Measurements from ENCODE around the gene MXRA7.

Gene MXRA7

DNA sequence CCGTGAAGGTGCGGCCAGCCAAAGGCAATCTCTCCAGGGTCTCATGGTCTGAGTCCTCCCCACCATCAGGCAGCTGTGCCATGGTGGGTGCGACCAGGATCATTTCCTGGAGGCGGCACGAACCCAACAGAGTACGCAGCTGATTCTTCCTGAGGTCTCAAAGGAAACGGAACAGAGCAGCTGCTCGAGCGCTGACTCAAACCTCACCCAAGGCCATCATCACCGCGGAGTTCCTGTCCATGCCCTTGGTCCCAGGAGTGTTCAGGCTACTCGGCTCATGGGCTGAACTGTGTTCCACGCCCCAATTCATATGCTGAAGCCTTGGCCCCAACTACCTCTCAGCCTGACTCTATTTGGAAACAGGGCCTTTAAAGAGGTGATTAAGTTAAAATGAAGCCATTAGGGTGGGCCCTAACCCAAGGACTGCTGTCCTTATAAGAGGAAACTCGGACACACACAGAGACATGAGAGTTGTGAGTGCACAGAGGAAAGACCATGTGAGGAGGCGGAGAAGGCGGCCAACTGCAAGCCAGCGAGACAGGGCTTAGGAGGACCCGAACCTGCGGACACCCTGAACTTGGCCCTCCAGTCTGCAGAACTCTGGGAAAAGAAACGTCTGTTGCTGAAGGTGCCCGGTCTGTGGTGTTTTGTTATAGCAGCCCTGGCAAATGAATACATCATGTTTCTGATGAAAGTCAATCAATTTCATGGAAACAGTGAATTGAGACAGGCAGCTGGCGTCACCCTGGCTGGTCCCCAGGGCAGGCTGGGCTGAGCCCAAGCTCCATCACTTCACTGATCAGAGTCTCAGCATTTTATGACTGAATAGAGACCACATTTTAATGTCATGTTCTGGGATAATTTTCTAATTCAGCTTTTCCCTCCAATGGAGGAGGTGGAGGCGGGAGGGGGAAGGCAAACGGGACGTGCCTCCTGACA lies 13.7 kb downstream of the MXRA7 start:
- DNase-seq (ENCODE audit: low read depth in 3 of 3) = no peak

DNA sequence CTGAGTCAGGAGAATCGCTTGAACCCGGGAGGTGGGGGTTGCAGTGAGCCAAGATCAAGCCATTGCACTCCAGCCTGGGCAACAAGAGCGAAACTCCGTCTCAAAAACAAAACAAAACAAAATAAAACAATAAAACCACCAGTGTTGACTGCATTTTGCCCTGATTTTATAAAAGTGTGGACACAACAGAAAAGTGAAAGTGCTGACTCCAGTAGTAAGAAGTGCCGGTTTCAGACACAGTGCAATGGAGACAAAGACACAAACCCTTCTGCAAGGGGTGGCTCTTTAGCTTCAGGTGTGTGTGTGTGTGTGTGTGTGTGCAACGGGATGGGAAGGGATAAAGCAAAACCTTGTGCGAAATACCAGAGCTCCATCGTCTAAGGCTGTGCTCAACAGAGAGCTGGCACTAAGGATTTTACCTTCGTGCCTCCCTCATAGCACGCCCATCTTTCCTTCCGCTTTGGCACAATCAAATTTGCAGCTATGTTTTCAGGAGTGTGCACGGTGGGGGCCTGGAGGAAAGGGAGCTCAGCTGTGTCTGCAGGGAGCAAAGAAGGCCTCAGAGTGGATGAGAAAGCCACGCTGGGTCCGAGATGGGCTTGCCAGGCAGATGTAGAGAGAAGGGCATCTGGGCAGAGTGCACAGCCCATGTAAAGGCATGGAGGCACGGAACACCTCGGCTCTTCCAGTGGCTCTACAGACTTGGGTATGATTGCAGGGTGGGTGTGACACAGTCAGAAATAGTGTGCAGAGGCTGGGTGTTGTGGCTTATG lies 15.5 kb downstream of the MXRA7 start:
- no peak for DNase-seq (ENCODE audit: low read depth in 3 of 3)

DNA sequence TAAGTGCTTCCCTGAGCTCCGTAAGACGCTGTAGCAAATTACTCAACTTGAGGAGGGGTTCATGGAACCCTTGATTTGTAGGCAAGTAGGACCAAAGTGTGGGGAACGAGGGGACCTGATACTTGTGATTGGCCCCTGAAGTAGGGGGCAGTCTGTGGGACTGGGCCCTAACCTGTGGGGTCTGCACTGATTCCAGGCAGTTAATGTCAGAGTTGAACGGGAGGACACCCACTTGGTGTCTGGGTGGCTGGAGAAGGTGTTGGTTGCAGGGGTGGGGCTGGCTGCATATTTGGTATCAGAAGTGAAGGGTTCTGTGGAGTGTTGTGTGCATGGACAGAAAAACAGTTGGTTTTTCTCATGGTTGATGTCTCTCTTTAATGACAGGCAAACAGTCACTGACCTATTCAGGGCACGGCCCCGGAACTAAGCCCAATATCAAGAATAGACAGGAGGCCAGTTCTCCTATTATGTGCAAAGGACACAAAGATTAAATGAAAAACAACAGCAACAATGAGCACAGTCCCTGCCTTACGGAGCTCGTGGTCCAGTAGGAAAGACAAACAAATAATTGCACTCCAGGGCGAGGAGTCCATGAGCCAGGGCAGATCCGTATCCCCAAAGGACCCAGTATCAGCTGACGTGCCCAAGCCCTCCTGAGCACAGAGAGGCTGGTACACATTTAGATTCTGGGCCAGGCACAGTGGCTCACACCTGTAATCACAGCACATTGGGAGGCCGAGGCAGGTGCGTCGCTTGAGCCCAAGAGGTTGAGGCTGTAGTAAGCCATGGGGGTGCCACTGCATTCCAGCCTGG lies 19.2 kb downstream of the MXRA7 start:
- no peak for DNase-seq (ENCODE audit: low read depth in 3 of 3)

DNA sequence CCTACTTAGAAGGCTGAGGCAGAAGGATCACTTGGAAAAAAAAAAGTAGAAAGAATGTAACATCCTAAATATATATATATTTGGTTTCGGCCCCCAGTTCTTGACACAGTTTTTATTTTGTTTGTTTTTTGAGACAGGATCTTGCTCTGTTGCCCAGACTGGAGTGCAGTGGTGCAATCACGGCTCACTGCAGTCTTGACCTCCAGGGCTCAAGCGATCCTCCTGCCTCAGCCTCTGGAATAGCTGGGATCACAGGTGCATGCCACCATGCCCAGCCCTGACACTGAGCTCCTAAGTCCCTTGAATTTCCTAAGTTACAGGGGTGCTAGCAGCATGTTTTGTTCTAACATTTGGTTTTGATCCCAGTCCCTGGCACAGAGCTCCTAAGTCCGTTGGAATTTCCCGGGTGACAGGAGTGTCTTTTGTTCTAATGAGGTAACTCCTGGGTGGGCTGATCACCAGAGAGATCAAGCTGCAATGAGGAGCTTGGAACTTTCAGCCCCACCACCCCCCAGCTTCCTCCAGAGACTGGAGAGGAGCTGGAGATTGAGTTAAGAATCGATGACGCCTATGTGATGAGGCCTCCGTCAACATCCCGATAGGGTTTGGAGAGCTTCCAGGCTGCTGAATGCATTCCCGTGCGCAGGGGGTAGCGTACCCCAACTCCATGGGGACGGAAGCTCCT lies 20.0 kb downstream of the MXRA7 start:
- no peak for DNase-seq (ENCODE audit: low read depth in 3 of 3)

DNA sequence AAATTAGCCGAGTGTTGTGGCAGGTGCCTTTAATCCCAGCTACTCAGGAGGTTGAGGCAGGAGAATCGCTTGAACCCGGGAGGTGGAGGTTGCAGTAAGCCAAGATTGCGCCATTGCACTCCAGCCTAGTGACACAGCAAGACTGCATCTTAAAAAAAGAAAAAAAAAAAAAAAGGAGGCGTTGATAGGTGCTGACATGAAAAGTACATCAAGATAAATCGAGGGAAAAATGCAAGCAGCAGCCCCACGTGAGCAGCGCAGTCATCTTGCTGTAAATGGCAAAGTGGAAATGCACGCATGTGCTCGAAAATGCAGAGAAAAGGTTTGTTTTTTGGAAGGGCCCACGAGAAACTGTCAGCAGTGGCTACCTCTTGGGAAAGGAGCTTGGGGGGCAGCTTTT lies 20.9 kb downstream of the MXRA7 start:
- DNase-seq (ENCODE audit: low read depth in 3 of 3) = no peak

DNA sequence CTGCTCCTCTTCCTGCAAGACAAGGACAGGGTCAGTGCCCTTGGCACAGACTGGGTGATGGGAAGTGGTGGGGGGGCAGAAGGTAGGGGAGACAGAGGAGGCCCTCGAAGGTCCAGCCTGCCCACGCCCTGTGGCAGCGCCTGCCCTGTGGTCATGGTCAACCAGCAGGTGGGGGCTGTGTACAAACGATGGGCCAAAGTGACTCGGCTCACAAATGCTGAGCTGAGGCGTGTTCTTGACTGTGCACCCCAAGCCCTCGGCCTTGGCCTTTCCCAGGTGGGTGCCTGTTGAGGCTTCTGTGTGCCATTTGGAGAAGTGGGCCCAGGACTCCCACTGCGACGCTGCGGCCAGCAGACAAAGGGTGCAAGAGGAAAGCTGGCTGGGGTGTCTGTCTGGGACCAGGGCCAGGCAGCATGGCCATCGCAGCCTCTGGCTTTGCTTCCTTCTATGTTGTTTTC lies 22.6 kb downstream of the MXRA7 start:
- DNase-seq (ENCODE audit: low read depth in 3 of 3) = no peak

DNA sequence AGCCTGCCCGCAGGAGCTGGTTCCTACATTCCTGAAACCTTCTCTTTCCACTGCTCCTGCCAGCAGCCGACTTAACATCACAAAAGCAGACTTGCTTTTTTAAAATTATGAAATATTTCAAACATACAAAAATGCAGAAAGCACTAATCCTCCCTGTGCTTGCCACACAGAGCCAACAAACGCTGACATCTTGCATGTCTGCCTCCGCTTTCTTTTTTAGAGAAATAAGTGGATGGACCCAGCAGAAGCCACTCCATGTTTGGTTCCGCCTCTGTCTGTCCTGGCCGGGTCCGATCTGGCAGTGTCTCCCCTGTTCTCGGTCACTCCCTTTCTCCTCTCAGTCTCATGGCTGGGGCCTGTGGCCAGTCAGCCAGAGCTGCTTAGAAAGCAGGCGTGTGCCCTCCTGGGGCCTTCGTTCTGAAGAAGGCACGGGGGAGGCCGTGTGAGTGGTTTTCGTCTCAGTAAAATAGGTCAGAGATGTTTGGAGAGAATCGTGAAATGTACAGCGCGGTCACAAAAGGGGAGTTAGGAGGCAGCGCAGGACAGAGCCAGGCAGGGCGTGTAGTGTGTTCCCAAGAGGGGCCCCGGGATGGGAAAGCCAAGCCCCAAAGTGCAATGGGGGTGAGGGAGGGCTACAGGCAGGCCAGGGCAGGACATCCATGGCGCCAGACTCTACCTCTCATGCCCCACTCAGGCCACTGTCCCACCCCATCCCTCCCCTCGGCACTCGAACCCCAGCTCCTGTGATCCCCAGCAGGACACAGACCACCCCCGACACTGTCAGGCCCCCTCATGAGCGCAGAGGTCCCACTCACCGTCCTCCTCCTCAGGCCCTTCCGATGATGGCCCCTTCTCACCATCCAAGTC lies 23.2 kb downstream of the MXRA7 start:
- DNase-seq (ENCODE audit: low read depth in 3 of 3) = no peak

DNA sequence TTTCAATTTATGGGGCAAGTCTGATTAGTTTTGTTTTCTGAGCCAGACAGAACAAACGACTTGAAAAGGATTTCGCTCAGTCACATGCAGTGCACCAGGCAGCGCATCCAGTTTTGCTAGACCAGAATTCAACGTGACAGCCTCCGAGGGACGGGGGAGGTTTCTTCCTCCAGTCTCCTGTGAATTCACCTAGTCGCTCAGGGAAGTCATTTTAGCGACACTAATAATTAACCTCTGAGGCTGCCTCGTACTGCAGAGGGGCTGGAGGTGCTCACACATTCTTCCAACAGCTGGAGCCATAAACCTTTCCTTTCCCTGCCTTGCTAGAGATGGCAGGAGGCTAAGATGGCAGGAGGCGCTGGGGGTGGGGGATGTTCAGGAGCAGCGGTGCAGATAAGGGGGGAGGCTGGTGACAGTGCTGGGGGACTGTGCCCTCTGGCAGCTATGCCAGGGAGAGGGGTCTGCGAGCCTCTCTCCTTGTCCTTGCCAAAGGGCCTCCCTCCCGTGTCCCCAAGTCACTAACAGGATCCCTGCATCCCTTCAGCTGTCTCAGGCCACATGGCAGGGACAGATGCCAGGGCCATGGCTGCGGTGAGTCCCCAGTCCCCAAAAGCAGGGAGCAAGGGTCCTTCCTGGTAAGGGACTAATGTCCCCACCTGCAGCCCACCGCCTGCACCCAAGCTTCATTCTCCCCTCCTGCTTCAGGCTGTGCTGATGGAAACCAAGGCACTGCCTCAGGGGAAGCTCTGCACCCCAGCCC lies 24.0 kb downstream of the MXRA7 start:
- no peak for DNase-seq (ENCODE audit: low read depth in 3 of 3)

DNA sequence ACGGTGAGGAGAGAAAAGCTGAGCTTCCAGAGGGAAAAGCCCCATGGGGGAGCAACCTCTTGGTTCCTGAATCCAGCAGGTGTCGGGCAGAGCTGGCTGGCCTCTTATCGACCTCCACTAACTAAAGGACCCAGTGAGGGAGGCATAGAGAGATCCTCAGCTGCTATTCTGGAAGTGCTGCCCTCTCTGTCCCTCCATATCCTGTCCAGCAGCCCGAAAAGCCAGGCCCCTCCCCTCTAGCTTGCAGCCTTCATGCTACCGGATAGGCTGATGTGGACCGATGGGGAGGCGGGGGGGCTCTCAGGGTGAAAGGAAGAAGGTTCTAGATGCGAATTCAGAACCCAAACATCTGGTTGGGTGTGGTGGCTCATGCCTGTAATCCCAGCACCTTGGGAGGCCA lies 24.9 kb downstream of the MXRA7 start:
- no peak for DNase-seq (ENCODE audit: low read depth in 3 of 3)

DNA sequence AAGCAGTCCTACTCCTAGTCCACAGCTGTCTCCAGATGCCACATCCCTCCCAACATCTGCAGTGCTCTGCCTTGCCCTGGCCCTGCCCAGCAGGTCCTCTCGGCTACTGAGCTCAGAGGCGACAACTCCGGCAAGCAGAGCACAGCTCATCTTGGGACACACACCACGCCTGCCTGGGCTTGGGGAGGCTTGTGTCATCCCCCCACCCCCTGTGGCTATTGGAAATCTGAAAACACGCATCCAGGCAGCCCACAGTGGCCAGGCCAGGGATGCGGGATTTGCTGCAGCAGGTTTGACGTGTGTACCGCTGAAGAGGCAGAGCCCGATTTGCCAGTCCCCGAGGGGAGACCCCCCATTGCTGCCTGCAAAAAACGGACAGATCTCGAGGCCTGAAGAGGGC lies 25.4 kb downstream of the MXRA7 start:
- no peak for DNase-seq (ENCODE audit: low read depth in 3 of 3)

DNA sequence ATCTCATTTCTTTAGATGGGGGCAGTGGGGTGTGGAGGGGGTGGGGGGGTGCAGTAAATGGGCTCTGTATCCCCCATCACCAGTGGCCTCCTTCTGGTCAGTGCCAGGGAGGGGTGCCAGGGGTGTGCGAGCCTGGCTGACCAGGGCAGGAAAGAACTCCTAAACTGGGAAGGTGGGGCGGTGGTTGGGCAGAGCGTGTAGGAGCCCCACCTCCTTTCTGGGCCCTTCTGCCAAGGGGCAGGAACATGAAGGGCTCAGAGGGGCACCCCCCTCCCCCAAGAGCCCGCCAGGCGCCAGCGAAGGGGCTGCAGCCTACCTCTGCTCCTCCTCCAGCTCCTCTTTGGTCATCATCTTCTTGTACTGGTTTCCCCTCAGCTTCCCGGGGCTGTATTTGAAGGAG lies 26.0 kb downstream of the MXRA7 start:
- no peak for DNase-seq (ENCODE audit: low read depth in 3 of 3)

DNA sequence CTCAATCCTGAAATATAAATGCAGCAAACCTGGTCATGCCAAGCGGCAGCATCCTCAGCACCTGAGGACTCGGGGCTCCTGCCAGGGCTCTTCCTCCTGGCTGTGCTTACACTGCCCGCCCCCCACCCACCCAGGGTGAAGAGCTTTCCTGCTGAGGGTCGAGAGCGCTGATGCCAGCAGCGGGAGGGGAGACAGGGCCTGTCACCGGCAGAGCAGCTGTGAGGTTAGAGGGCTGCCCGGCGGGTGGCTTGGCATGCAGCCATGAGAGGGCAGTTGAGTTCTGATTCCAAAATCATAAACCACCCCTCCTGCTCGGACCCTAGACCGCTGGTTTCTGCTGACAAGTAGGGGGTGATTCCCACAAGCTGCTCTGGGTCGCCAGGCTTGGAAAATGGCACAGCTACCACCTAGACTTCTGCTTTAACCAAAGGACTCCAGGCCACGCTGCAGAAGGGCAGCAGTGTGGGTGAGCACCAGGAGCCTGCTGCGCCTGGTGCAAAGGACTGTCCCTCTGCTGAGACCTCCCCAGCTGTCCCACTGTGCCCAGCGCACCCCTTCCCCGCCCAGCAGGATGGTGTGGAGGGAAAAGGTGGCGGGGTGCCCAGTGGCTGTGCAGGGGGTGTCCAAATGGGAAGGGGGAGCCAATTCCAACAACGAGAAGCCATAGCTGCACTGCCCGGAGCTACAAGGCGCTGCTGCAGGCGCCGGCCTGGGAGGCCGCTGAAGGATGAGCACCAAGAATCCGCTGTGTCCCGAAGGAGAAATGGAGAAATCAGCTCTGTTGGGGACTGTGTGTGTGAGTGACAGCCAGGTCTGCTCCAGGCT lies 26.6 kb downstream of the MXRA7 start:
- no peak for DNase-seq (ENCODE audit: low read depth in 3 of 3)

DNA sequence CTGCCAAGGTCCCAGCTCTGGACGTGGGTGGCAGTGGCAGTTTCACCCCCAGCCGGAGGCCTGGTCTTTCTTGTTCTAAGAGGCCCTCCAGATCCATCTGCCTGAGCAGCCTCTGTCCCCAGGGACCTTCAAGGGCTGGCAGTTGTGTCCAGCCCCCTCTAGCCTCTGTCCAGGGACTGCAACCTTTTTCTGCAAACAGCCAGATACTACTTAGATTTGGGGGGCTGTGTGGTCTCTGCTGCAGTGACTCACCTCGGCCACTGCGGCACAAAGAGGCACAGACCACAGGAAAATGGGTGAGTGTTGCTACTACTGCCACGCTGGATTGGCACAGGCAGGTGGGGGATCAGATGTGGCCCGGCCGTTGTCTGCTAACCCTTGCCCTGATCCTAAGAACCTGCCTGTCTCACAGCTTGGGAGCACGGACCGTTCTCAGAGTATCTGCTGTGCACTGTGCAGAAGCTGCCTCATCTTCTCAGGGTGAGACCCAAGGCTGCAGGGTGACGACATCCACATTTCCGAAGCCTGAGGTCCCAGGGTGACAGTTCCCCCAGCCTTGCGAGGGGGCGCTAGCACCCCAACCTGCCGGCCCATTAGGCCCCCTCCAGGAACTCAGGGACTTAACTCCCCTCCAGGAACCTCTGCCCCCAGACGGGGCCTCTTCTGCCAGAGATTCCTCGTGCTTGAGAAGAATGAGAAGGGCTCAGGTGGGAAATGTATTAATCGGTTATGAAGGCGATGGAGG lies 27.6 kb downstream of the MXRA7 start:
- no peak for DNase-seq (ENCODE audit: low read depth in 3 of 3)

DNA sequence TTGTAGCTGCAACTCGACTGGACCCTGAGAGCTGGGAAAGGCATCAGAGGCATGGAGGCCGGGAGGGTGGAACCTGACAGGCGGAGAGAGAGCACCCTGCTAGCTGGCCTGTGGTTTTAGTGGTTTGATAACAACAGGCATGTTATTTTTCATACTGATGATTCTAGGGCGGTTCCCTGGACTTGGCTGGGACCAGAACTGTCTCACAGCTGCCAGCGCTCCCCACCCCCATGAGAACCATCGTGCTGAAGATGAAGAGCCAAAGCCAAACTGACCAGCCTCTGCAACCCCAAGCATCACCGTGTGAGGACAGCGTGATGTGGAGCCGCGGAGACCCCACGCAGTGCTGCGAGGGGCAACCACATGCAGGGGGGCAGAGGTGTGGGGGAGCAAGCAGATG lies 28.5 kb downstream of the MXRA7 start:
- no peak for DNase-seq (ENCODE audit: low read depth in 3 of 3)

DNA sequence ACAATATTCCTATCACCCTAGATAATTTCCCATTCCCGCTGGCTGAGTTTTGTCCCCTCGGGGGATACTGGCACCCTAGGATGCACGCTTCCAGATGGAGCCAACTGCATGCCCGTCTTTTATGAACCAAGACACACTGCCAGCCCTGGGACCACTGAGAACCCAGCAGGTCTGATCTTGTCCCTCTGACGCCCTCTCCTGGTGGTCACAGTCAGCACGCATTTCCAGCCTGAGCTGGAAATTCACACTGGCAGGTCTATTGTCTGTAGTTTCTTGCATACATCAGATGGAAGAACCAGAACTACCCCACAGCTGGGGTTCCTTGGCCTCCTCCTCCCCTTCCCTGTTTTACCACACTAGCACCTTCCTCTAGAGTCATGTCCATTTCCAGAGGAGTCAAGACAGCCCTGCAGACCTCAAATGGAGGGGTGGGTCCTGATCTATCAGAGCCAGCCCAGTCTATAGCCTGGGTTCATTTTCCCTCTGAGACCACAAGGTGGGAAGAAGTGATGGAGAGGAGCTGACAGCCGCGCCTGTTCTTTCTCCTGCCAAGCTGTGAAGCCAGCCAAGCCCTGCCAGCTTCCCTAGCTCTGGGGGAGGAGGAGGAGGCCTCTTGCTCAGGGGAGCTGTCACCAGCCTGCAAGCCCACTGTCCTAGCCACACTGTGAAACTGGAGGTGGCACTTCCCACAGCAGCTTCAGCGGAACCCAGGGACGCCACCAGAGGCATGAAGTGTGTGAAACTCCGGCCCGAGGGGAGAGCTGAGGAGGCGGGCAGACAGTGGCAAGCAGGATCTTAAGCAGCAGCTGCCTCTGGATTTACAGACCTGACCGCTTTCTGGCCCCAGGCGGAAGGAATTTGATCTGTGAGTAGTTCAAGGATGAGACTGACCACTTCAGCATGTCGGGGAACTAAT lies 29.3 kb downstream of the MXRA7 start:
- peak; percentile 25 to 58 (median 41) for DNase-seq (ENCODE audit: low read depth in 3 of 3)

DNA sequence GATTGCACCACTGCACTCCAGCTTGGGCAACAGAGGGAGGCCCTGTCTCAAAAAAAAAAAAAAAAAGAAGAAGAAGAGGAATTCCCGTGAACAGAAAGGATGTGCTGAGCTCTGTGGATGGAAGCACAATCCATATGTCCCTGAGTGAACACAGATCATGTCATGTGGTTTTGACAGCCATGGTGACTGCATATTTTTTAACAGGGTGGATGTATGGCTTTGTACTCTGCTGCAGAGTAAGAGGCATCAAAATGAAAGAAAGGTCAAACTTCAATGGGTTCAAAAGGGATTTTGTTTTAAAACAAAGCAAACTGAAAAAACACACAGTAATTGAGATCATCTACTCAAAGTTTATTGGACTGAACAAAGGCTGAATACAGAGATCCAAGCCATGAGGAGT lies 31.5 kb downstream of the MXRA7 start:
- DNase-seq (ENCODE audit: low read depth in 3 of 3) = no peak

DNA sequence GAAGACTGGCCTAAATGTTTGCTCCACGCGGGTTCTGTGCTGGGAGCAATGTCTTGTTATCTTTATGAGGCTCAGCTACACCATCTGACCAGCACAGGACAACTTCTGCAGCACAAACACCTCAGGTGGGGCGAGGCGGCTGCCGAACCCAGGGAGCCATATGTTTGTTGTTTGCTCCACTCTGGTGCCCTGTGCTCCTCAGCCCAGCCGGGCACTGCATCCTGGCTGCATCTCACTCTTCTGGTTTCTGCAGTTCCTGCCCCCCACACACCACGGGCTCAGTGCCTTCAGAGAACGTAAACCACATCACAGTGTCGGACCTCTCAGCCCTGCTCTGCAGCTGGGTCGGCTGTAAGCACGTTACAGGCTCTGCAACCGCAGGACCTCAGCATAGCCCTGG lies 32.4 kb downstream of the MXRA7 start:
- DNase-seq (ENCODE audit: low read depth in 3 of 3) = no peak
